SK-N-SH (cell line): Measurements from ENCODE around the gene ASH1L. TPM values are rescaled to one million over a fixed set of nuclear protein-coding genes. Genes with fewer than 3 reads are reported as not detected.

Experiments
- CTCF ChIA-PET: fragments of 300-600, 350-600 bp; formaldehyde crosslinking; extraction: SDS; loops from one replicate; lab custom pipeline; 2021; lab: Yijun Ruan, JAX
- POLR2A ChIA-PET: fragments of 350-600 bp; sonication (Branson Sonifier 250); formaldehyde crosslinking; extraction: SDS; loops from one replicate; lab custom pipeline; 2020; ENCODE audit warnings: antibody characterized with exemption, inconsistent platforms; lab: Yijun Ruan, JAX
- DNase-seq: peaks from one replicate; pipeline ENCODE4 v3.0.0; 2012
- H2AFZ ChIP-seq: fragments of 200-600 bp; sonication (generic); 2 replicates; pipeline ENCODE4 v1.8.1; 2016; ENCODE audit warnings: antibody characterized with exemption, mild to moderate bottlenecking, low read depth
- H3F3A ChIP-seq: fragments of 200-600 bp; sonication (generic); replicated peaks from 2 replicates; pipeline ENCODE3; 2016; ENCODE audit warnings: antibody characterized with exemption, mild to moderate bottlenecking; ENCODE audit not compliant: insufficient read depth
- H3K27ac ChIP-seq, 2 experiments: fragments of 200-500 bp in 1 of 2; fragments of 200-600 bp in 1 of 2; sonication (Bioruptor generic) in 1 of 2; sonication (generic), shearing (Covaris generic) in 1 of 2; 2 replicates each; pipeline versions ENCODE4 v1.5.1 to v1.6.1; 2014 to 2016; ENCODE audit warnings: low read depth in 2 of 2, inconsistent platforms in 1 of 2, low read length in 1 of 2, mild to moderate bottlenecking in 1 of 2, mixed read lengths in 1 of 2
- H3K27me3 ChIP-seq: fragments of 200-600 bp; sonication (generic), shearing (Covaris generic); 2 replicates; pipeline ENCODE4 v1.6.1; 2016; ENCODE audit warnings: mixed run types; ENCODE audit not compliant: insufficient read depth
- H3K36me3 ChIP-seq, 2 experiments: fragments of 200-500 bp in 1 of 2; fragments of 200-600 bp in 1 of 2; sonication (Bioruptor generic) in 1 of 2; sonication (generic) in 1 of 2; replicated peaks in 1 of 2; 2 replicates each; pipeline versions ENCODE3 to v1.5.1; 2014 to 2016; ENCODE audit warnings: low read length in 1 of 2, mild to moderate bottlenecking in 1 of 2; ENCODE audit not compliant: insufficient read depth in 2 of 2, control insufficient read depth in 1 of 2
- H3K4me1 ChIP-seq, 2 experiments: fragments of 200-500 bp in 1 of 2; fragments of 200-600 bp in 1 of 2; sonication (Bioruptor generic) in 1 of 2; sonication (generic), shearing (Covaris generic) in 1 of 2; 2 replicates each; pipeline versions ENCODE4 v1.5.1 to v1.6.1; 2014 to 2016; ENCODE audit warnings: low read depth in 1 of 2, low read length in 1 of 2, mixed run types in 1 of 2; ENCODE audit not compliant: insufficient read depth in 2 of 2, control insufficient read depth in 1 of 2
- H3K4me2 ChIP-seq: fragments of 200-600 bp; sonication (generic), shearing (Covaris generic); 2 replicates; pipeline ENCODE4 v1.6.1; 2017; ENCODE audit warnings: mixed run types
- H3K4me3 ChIP-seq, 2 experiments: fragments of 200-500 bp in 1 of 2; fragments of 200-600 bp in 1 of 2; sonication (Bioruptor generic) in 1 of 2; sonication (generic), shearing (Covaris generic) in 1 of 2; 2 replicates each; pipeline versions ENCODE4 v1.5.1 to v1.8.1; 2014 to 2016; ENCODE audit warnings: low read depth in 2 of 2, inconsistent platforms in 1 of 2, low read length in 1 of 2, mild to moderate bottlenecking in 1 of 2, mixed read lengths in 1 of 2, moderate library complexity in 1 of 2
- H3K79me2 ChIP-seq: fragments of 200-600 bp; sonication (generic); 2 replicates; pipeline ENCODE4 v1.8.1; 2017; ENCODE audit warnings: mild to moderate bottlenecking; ENCODE audit not compliant: insufficient read depth
- H3K9ac ChIP-seq: fragments of 200-600 bp; sonication (generic); 2 replicates; pipeline ENCODE4 v1.6.1; 2017; ENCODE audit warnings: mixed run types
- H3K9me2 ChIP-seq: fragments of 200-600 bp; sonication (generic); 2 replicates; pipeline ENCODE4 v1.6.1; 2017; ENCODE audit warnings: mixed run types
- H3K9me3 ChIP-seq: fragments of 200-600 bp; sonication (generic); 2 replicates; pipeline ENCODE4 v1.6.1; 2017; ENCODE audit warnings: mixed run types, mild to moderate bottlenecking, moderate library complexity
- H4K20me1 ChIP-seq: fragments of 200-600 bp; sonication (generic); 2 replicates; pipeline ENCODE4 v1.6.1; 2017; ENCODE audit warnings: mild to moderate bottlenecking, mixed run types; ENCODE audit not compliant: insufficient read depth
- CHD2 ChIP-seq: fragments of 150-350 bp; IDR thresholded peaks from 2 replicates; pipeline ENCODE4 v1.6.1; 2018; ENCODE audit warnings: low read length; ENCODE audit not compliant: partially characterized antibody
- CTCF ChIP-seq: fragments of 200-600 bp; sonication (generic); IDR thresholded peaks from 2 replicates; pipeline ENCODE4 v1.6.1; 2017; ENCODE audit warnings: antibody characterized with exemption, mild to moderate bottlenecking, moderate library complexity
- GABPA ChIP-seq: IDR thresholded peaks from 2 replicates; pipeline ENCODE4 v1.4.0; 2012; ENCODE audit warnings: low read depth, mild to moderate bottlenecking
- GATA2 ChIP-seq: sonication (generic); formaldehyde crosslinking; IDR thresholded peaks from 2 replicates; pipeline ENCODE4 v1.5.0; 2020; ENCODE audit warnings: mild to moderate bottlenecking, missing genetic modification reagents
- MEF2A ChIP-seq: IDR thresholded peaks from 2 replicates; pipeline ENCODE4 v1.4.0; 2012; ENCODE audit warnings: low read depth, borderline replicate concordance
- NRF1 ChIP-seq: IDR thresholded peaks from 2 replicates; pipeline ENCODE4 v1.6.1; 2012; ENCODE audit warnings: low read depth, mild to moderate bottlenecking, low read length
- PBX3 ChIP-seq: IDR thresholded peaks from 2 replicates; pipeline ENCODE4; 2012
- POLR2AphosphoS5 ChIP-seq: IDR thresholded peaks from 2 replicates; pipeline ENCODE4 v1.6.1; 2012; ENCODE audit warnings: low read depth, low read length
- RFX5 ChIP-seq: IDR thresholded peaks from 2 replicates; pipeline ENCODE4 v1.6.1; 2012; ENCODE audit warnings: mild to moderate bottlenecking, improper control_type of control experiment, low read length
- SMC3 ChIP-seq: IDR thresholded peaks from 2 replicates; pipeline ENCODE4 v1.6.1; 2012; ENCODE audit warnings: low read depth, low read length, improper control_type of control experiment
- USF2 ChIP-seq: fragments of 150-350 bp; IDR thresholded peaks from 2 replicates; pipeline ENCODE4 v1.6.1; 2017; ENCODE audit warnings: antibody characterized with exemption, low read length, low read depth, borderline replicate concordance
- WGBS: methylation state at CpG from one replicate; pipeline ENCODE4 v1.1.6; 2017; ENCODE audit warnings: low lambda C conversion rate; 5-methylcytosine and 5-hydroxymethylcytosine counted together
- polyA plus RNA-seq, 3 experiments: library from polyadenylated mRNA; depleted of rRNA; stranded (reverse); fragments of >200 nt; gene quantifications; 2 replicates each; pipeline ENCODE4 v1.2.3, GENCODE V29; 2012
- TF ChIP-seq, protein P1 (sequence below): IDR thresholded peaks from 2 replicates; pipeline ENCODE4 v1.6.1; 2012; ENCODE audit warnings: mild to moderate bottlenecking, low read depth, low read length, moderate library complexity
- TF ChIP-seq, protein P2 (sequence below): fragments of 150-350 bp; IDR thresholded peaks from 2 replicates; pipeline ENCODE4 v1.6.1; 2016; ENCODE audit warnings: mild to moderate bottlenecking, low read depth, low read length

Gene ASH1L
- polyA plus RNA-seq, 1 of the 3 experiments (the other 2 are of a cell fraction), result 13.4 TPM

DNA sequence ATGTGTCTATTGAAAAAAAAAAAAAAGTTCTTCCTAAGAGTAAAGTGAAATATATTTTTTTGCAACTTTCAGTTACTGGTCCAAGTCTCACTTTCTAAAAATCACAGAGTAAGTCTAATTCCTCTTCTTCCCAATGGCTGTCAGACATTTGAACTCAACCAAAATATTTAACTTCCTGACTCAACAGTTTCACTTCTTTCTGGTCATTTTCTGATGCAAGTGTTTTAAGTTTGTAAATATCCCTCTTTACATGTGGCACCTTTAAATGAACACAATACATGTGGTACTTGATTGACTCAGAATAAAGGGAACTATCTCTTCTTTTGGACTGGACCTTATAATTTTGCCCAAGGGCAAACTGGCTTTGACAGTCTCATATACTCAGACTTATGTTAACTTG, 76.7 kb downstream of the ASH1L start:
- Histone ChIP-seq H3K9me2 (no peaks in the 10 kb centered on the region), H3K4me1 (no peaks in the 10 kb centered on the region), H3K9me3 (no peaks in the 10 kb centered on the region), H3K9ac (no peak overlapping the region), H3K27ac (no peak overlapping the region), H3K79me2 (peaks cover 70% of the 10 kb centered on the region), H3K27me3 (no peaks in the 10 kb centered on the region), H3K4me2 (no peak overlapping the region), H4K20me1 (peaks cover 4% of the 10 kb centered on the region; the same call in 1 of the 2 replicates), H3K36me3 (peaks cover 14 to 15% of the 10 kb centered on the region in 2 experiments), H3F3A (peaks cover 3% of the 10 kb centered on the region), H2AFZ (no peak overlapping the region), H3K4me3 (no peak overlapping the region)
- DNase-seq, result no peak
- TF ChIP-seq, protein P1, sequence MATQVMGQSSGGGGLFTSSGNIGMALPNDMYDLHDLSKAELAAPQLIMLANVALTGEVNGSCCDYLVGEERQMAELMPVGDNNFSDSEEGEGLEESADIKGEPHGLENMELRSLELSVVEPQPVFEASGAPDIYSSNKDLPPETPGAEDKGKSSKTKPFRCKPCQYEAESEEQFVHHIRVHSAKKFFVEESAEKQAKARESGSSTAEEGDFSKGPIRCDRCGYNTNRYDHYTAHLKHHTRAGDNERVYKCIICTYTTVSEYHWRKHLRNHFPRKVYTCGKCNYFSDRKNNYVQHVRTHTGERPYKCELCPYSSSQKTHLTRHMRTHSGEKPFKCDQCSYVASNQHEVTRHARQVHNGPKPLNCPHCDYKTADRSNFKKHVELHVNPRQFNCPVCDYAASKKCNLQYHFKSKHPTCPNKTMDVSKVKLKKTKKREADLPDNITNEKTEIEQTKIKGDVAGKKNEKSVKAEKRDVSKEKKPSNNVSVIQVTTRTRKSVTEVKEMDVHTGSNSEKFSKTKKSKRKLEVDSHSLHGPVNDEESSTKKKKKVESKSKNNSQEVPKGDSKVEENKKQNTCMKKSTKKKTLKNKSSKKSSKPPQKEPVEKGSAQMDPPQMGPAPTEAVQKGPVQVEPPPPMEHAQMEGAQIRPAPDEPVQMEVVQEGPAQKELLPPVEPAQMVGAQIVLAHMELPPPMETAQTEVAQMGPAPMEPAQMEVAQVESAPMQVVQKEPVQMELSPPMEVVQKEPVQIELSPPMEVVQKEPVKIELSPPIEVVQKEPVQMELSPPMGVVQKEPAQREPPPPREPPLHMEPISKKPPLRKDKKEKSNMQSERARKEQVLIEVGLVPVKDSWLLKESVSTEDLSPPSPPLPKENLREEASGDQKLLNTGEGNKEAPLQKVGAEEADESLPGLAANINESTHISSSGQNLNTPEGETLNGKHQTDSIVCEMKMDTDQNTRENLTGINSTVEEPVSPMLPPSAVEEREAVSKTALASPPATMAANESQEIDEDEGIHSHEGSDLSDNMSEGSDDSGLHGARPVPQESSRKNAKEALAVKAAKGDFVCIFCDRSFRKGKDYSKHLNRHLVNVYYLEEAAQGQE, result no peak
- no peak for TF ChIP-seq RFX5
- TF ChIP-seq MEF2A, result no peak
- TF ChIP-seq, protein P2, sequence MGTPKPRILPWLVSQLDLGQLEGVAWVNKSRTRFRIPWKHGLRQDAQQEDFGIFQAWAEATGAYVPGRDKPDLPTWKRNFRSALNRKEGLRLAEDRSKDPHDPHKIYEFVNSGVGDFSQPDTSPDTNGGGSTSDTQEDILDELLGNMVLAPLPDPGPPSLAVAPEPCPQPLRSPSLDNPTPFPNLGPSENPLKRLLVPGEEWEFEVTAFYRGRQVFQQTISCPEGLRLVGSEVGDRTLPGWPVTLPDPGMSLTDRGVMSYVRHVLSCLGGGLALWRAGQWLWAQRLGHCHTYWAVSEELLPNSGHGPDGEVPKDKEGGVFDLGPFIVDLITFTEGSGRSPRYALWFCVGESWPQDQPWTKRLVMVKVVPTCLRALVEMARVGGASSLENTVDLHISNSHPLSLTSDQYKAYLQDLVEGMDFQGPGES, result no peak
- no peak for TF ChIP-seq PBX3
- TF ChIP-seq GABPA, result no peak
- no peak for TF ChIP-seq NRF1
- POLR2A ChIA-PET, result no interaction called here
- CTCF ChIA-PET, result no interaction called here

DNA sequence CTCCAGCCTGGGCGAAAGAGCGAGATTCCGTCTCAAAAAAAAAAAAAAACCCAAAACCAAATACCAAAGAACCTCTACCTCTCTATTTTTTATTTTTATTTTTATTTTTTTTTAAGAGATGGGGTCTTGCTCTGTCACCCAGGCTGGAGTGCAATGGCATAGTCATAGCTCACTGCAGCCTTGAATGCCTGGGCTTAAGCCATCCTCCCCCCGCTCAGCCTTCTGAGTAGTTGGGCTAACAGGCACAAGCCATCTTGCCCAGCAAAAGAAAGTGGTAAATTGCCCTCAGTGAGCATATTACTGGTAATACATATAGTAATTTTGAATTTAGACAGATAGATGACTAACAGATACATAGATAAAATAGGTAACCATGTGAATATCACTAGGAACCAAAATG, 77.4 kb downstream of the ASH1L start:
- peaks cover 65% of the 10 kb centered on the region for H3K79me2 ChIP-seq

More for the DNA sequence above, 77.4 kb downstream of the ASH1L start:
- H3K27ac ChIP-seq, result no peak overlapping the region
- DNase-seq, result no peak
- CTCF ChIA-PET, result interaction anchor here (0.8 kb wide), 1 partner anchor 10 kb away, joined by 3 read pairs; no protein-coding TSS in a partner anchor
- no peak overlapping the region for H3K9ac ChIP-seq
- H3K36me3 ChIP-seq, result peaks cover 21 to 22% of the 10 kb centered on the region in 2 experiments
- H2AFZ ChIP-seq, result no peak overlapping the region
- H4K20me1 ChIP-seq, result peaks cover 4% of the 10 kb centered on the region; the same call in 1 of the 2 replicates
- no peak overlapping the region for H3K4me2 ChIP-seq
- no peak overlapping the region for H3K4me3 ChIP-seq
- POLR2A ChIA-PET, result no interaction called here
- no peaks in the 10 kb centered on the region for H3K27me3 ChIP-seq
- H3K9me2 ChIP-seq, result no peaks in the 10 kb centered on the region
- 94% methylated on average over 4 of the region's 4 CpGs for WGBS
- H3K4me1 ChIP-seq, result no peaks in the 10 kb centered on the region
- H3K9me3 ChIP-seq, result no peaks in the 10 kb centered on the region
- no peak for TF ChIP-seq POLR2AphosphoS5
- TF ChIP-seq CHD2, result no peak
- TF ChIP-seq, protein P2, result no peak
- no peak for TF ChIP-seq CTCF
- TF ChIP-seq USF2, result no peak
- no peak for TF ChIP-seq GATA2 (CRISPR knock-in tag)
- TF ChIP-seq SMC3, result no peak
- TF ChIP-seq, all 33 proteins: peak for 0
- peaks cover 3% of the 10 kb centered on the region for H3F3A ChIP-seq
